BJ (cell line): Measurements from ENCODE around the gene EVC2. TPM values are rescaled to one million over a fixed set of nuclear protein-coding genes. Genes with fewer than 3 reads are reported as not detected.

Experiments used
- polyA plus RNA-seq: library from polyadenylated mRNA; depleted of rRNA; stranded (reverse); fragments of >200 nt; gene quantifications from 2 replicates; pipeline ENCODE4 v1.2.3, GENCODE V29; 2011; rRNA removed

EVC2 gene
- polyA plus RNA-seq, 1 experiment, result 2.2 TPM

Other genes starting within 250 kb of the EVC2 start
- gene EVC, start 2.6 kb upstream of the EVC2 start, polyA plus RNA-seq, result 10.0 and 12.8 TPM in 2 replicates
- 0.02 and 0.09 TPM in 2 replicates for gene CRMP1, start 184.5 kb upstream of the EVC2 start, polyA plus RNA-seq